GM18505 (cell line): ENCODE measurements around the gene GPR37.

Experiments
- ATAC-seq: cut with Tn5 transposase; IDR thresholded peaks from one replicate; pipeline ENCODE4 v1.9.1; 2021; ENCODE audit not compliant: unreplicated experiment
- POLR2A ChIP-seq: IDR thresholded peaks from 4 replicates; pipeline ENCODE4 v1.6.1; 2011; ENCODE audit warnings: borderline replicate concordance; ENCODE audit not compliant: insufficient read depth, insufficient read length; ENCODE audit errors: extremely low read depth

Gene GPR37

GRCh38 chr7:124697746-124698145, 67.8 kb downstream of the GPR37 start:
- no peak for ATAC-seq
- no peak for TF ChIP-seq POLR2A
